NCI-H524 (cell line): Measurements from ENCODE around the gene MYH6.

ENCODE experiments used
- DNase-seq, 2 experiments: peaks; one replicate each; lab custom pipeline; 2025; lab: John Stamatoyannopoulos, UW

The MYH6 gene

GRCh38 chr14:23377573-23378563 is 30.2 kb downstream of the MYH6 start:
- no peak for DNase-seq

GRCh38 chr14:23377198-23377550 is 30.9 kb downstream of the MYH6 start:
- no peak for DNase-seq

- peak; percentile 85 to 91 for DNase-seq
These were observed 31.4 kb downstream of the MYH6 start, which contains the start of gene CMTM5 for GRCh38 chr14:23376482-23377197. CMTM5 (plus strand) TSS chr14:23377046; CDS start chr14:23377252, 206 bp downstream.

- no peak for DNase-seq
These were observed 32.4 kb downstream of the MYH6 start for GRCh38 chr14:23375527-23376251.

GRCh38 chr14:23373041-23373440 is 35.0 kb downstream of the MYH6 start:
- DNase-seq = no peak

GRCh38 chr14:23372509-23372908 is 35.6 kb downstream of the MYH6 start, which contains the start of gene IL25:
IL25 (plus strand) TSS chr14:23372809.
- no peak for DNase-seq

- DNase-seq = no peak
These were observed 36.2 kb downstream of the MYH6 start for GRCh38 chr14:23371865-23372264.

- DNase-seq = no peak
These were observed 37.9 kb downstream of the MYH6 start for GRCh38 chr14:23370221-23370620.

- DNase-seq = peak; percentile 94 to 95
These were observed 41.6 kb downstream of the MYH6 start for GRCh38 chr14:23366426-23366921.

- peak; percentile 94 to 97 for DNase-seq
These were observed 42.2 kb downstream of the MYH6 start for GRCh38 chr14:23365732-23366425.

GRCh38 chr14:23365036-23365731 is 42.9 kb downstream of the MYH6 start, which contains the start of gene EFS:
EFS (minus strand) TSS chr14:23365172; CDS start chr14:23365025, 147 bp downstream.
- no peak for DNase-seq

GRCh38 chr14:23364164-23365035 is 43.7 kb downstream of the MYH6 start:
- peak; percentile 47 to 83 for DNase-seq

- no peak for DNase-seq
These were observed 45.9 kb downstream of the MYH6 start for GRCh38 chr14:23362200-23362599.

GRCh38 chr14:23361763-23362162 is 46.3 kb downstream of the MYH6 start:
- DNase-seq = no peak

GRCh38 chr14:23361320-23361719 is 46.8 kb downstream of the MYH6 start:
- DNase-seq = no peak

GRCh38 chr14:23360496-23360895 is 47.6 kb downstream of the MYH6 start:
- no peak for DNase-seq

GRCh38 chr14:23359722-23360447 is 48.2 kb downstream of the MYH6 start:
- no peak for DNase-seq

- no peak for DNase-seq
These were observed 48.9 kb downstream of the MYH6 start for GRCh38 chr14:23359167-23359626.
